Adrenal gland (tissue), 5 donors: ENCODE results near the gene CRIP1.

Experiments
- POLR2A ChIP-seq, 2 donors: fragments of 450-650 bp; IDR thresholded peaks; one replicate each; pipeline ENCODE4 v1.6.1; 2017; ENCODE audit warnings: antibody characterized with exemption in 2 of 2, mild to moderate bottlenecking in 2 of 2, moderate library complexity in 1 of 2
- TF ChIP-seq, protein P1 (sequence below), 6 experiments: fragments of 450-650 bp in 4 of 6; fragments of 200-600 bp in 2 of 6; sonication (generic) in 1 of 6; IDR thresholded peaks; 1 replicate in 5 of 6; 2 replicates in 1 of 6; pipeline versions ENCODE4 v1.5.1 to v1.8.0; 2016 to 2021; ENCODE audit warnings: antibody characterized with exemption in 6 of 6, mild to moderate bottlenecking in 2 of 6, moderate library complexity in 1 of 6
- donor health status: DM: no; HTN: no; CAD: no.

DNA sequence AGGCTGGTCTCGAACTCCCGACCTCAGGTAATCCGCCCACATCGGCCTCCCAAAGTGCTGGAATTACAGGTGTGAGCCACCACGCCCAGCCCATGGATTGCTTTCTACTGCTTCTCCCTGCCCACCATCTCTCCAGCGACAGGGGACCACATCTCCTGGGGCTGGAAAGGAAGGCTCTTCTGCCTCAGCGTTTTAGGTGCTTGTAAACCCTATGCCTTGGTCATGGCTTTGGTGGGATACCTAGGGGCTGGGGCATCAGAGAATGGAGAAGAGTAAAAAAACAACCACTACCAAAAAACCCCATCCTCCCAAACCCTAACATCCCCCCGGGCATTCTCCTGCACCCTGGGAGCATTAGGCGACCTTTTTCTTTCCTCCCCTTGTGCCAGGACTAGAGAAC, 38.6 kb downstream of the CRIP1 start:
- TF ChIP-seq, protein P1, sequence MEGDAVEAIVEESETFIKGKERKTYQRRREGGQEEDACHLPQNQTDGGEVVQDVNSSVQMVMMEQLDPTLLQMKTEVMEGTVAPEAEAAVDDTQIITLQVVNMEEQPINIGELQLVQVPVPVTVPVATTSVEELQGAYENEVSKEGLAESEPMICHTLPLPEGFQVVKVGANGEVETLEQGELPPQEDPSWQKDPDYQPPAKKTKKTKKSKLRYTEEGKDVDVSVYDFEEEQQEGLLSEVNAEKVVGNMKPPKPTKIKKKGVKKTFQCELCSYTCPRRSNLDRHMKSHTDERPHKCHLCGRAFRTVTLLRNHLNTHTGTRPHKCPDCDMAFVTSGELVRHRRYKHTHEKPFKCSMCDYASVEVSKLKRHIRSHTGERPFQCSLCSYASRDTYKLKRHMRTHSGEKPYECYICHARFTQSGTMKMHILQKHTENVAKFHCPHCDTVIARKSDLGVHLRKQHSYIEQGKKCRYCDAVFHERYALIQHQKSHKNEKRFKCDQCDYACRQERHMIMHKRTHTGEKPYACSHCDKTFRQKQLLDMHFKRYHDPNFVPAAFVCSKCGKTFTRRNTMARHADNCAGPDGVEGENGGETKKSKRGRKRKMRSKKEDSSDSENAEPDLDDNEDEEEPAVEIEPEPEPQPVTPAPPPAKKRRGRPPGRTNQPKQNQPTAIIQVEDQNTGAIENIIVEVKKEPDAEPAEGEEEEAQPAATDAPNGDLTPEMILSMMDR (IDR thresholded peaks at IDR 0.05) = no peak
- TF ChIP-seq POLR2A (IDR thresholded peaks at IDR 0.05) = no peak
